ENCODE data around the gene HSD11B1L. TPM values are rescaled to one million over a fixed set of nuclear protein-coding genes. Genes with fewer than 3 reads are reported as not detected.
A peak's percentile ranks its signal among the peaks of the same experiment; 100 is the strongest.

The HSD11B1L gene
- total and polyA plus RNA-seq, 2 donors (not counting 1 experiment from before 2014, with no cell fraction given) = 1.8 to 4.6 TPM

GRCh38 chr19:5681391-5682106, 722 bp downstream of the HSD11B1L start:
- DNase-seq = peak; percentile 40
- Mint-ChIP-seq H3K4me3 (peak overlapping the region; percentile 85), H3K27me3 (no peaks in the 10 kb centered on the region), H3K9me3 (ENCODE audit: insufficient read depth) (no peaks in the 10 kb centered on the region), H3K4me1 (peaks cover 34% of the 10 kb centered on the region), H3K27ac (peak overlapping the region; percentile 87)
- ATAC-seq (ENCODE audit: low read depth) = no peak
- Histone ChIP-seq H3K4me3 (ENCODE audit: control extremely low read depth in 1 of 5, extremely low read depth in 1 of 5, insufficient read depth in 1 of 5, low read depth in 2 of 5, low read length in 4 of 5) (peak overlapping the region in 4 of 5 experiments; percentile 67 to 100 (median 90)), H3K27ac (ENCODE audit: low read length in 2 of 2) (peak overlapping the region in 1 of 2 donors; percentile 98), H3K79me2 (ENCODE audit: control insufficient read depth, insufficient read depth, low read length) (peaks cover 12% of the 10 kb centered on the region), H3K4me2 (replicated peaks; ENCODE audit: low read depth, low read length, poor library complexity, severe bottlenecking) (peak overlapping the region; percentile 91), H3K4me1 (ENCODE audit: control insufficient read depth in 2 of 2, insufficient read depth in 2 of 2, low read length in 2 of 2) (peaks cover 20 to 26% of the 10 kb centered on the region in 2 donors), H4K20me1 (ENCODE audit: control insufficient read depth, insufficient read depth, low read length, poor library complexity, severe bottlenecking) (no peaks in the 10 kb centered on the region), H3K9me3 (ENCODE audit: control extremely low read depth in 1 of 3, control insufficient read depth in 2 of 3, insufficient read depth in 1 of 3, low read length in 2 of 3) (peaks cover 0 to 3% (median 0%) of the 10 kb centered on the region in 3 donors), H3K27me3 (replicated peaks in 1 of 4; ENCODE audit: control extremely low read depth in 1 of 4, control insufficient read depth in 3 of 4, insufficient read depth in 4 of 4, low read length in 3 of 4) (no peaks in the 10 kb centered on the region), H2AFZ (ENCODE audit: insufficient read depth, low read depth, low read length, poor library complexity, severe bottlenecking) (peak overlapping the region; percentile 92), H3K36me3 (replicated peaks in 1 of 2; ENCODE audit: control extremely low read depth in 1 of 2, control insufficient read depth in 1 of 2, extremely low read depth in 1 of 2, insufficient read depth in 2 of 2, low read length in 1 of 2) (no peaks in the 10 kb centered on the region), H3K9ac (ENCODE audit: low read length) (peak overlapping the region; percentile 92)
- ChIA-PET POLR2A (no interaction called here), CTCF (interaction anchor here (1.2 kb wide), 1 partner anchor 8 kb away, joined by 3 read pairs; no protein-coding TSS in a partner anchor)
- 72% methylated on average over 16 of the region's 17 CpGs for WGBS (ENCODE audit: insufficient coverage)
- TF ChIP-seq CTCF (IDR thresholded peaks at IDR 0.05) = no peak
- no peak for TF ChIP-seq EZH2 (IDR thresholded peaks at IDR 0.05; ENCODE audit: borderline replicate concordance, insufficient read depth, low read depth, low read length, poor library complexity, severe bottlenecking)
- intact Hi-C loops (cut with micrococcal nuclease) = loop anchor here (10.0 kb wide), 1 partner anchor 1917 kb away; the partner anchor contains the start of genes APBA3 and MRPL54

- Mint-ChIP-seq H3K4me3 (peak overlapping the region; percentile 85), H3K27ac (peak overlapping the region; percentile 66), H3K27me3 (no peaks in the 10 kb centered on the region), H3K4me1 (peaks cover 35% of the 10 kb centered on the region), H3K9me3 (ENCODE audit: insufficient read depth) (no peaks in the 10 kb centered on the region)
- no peaks in the 10 kb centered on the region for H4K20me1 ChIP-seq (ENCODE audit: control insufficient read depth, insufficient read depth, low read length, poor library complexity, severe bottlenecking)
- no peak overlapping the region for H3K4me3 ChIP-seq (ENCODE audit: control extremely low read depth in 1 of 5, extremely low read depth in 1 of 5, insufficient read depth in 1 of 5, low read depth in 2 of 5, low read length in 4 of 5)
- TF ChIP-seq CTCF (IDR thresholded peaks at IDR 0.05) (no peak), EZH2 (IDR thresholded peaks at IDR 0.05; ENCODE audit: borderline replicate concordance, insufficient read depth, low read depth, low read length, poor library complexity, severe bottlenecking) (no peak)
- POLR2A ChIA-PET = interaction anchor here (0.9 kb wide), 1 partner anchor 38 kb away, joined by 4 read pairs; the partner anchor contains the start of genes CATSPERD and LONP1
- no peak overlapping the region for H3K27ac ChIP-seq (ENCODE audit: low read length in 2 of 2)
- intact Hi-C loops (cut with micrococcal nuclease) = loop anchor here (10.0 kb wide), 1 partner anchor 1917 kb away; the partner anchor contains the start of genes APBA3 and MRPL54
- no peak overlapping the region for H2AFZ ChIP-seq (ENCODE audit: insufficient read depth, low read depth, low read length, poor library complexity, severe bottlenecking)
- peaks cover 0 to 3% (median 0%) of the 10 kb centered on the region in 3 donors for H3K9me3 ChIP-seq (ENCODE audit: control extremely low read depth in 1 of 3, control insufficient read depth in 2 of 3, insufficient read depth in 1 of 3, low read length in 2 of 3)
- peak; percentile 31 for DNase-seq
- H3K79me2 ChIP-seq (ENCODE audit: control insufficient read depth, insufficient read depth, low read length) = peaks cover 12% of the 10 kb centered on the region
- peaks cover 20 to 28% of the 10 kb centered on the region in 2 donors for H3K4me1 ChIP-seq (ENCODE audit: control insufficient read depth in 2 of 2, insufficient read depth in 2 of 2, low read length in 2 of 2)
- no peak overlapping the region for H3K9ac ChIP-seq (ENCODE audit: low read length)
- WGBS (ENCODE audit: insufficient coverage) = 95% methylated on average over 3 of the region's 3 CpGs
- no peaks in the 10 kb centered on the region for H3K36me3 ChIP-seq (replicated peaks in 1 of 2; ENCODE audit: control extremely low read depth in 1 of 2, control insufficient read depth in 1 of 2, extremely low read depth in 1 of 2, insufficient read depth in 2 of 2, low read length in 1 of 2)
- no peak for ATAC-seq (ENCODE audit: low read depth)
- H3K4me2 ChIP-seq (replicated peaks; ENCODE audit: low read depth, low read length, poor library complexity, severe bottlenecking) = no peak overlapping the region
- H3K27me3 ChIP-seq (replicated peaks in 1 of 4; ENCODE audit: control extremely low read depth in 1 of 4, control insufficient read depth in 3 of 4, insufficient read depth in 4 of 4, low read length in 3 of 4) = no peaks in the 10 kb centered on the region
- CTCF ChIA-PET = interaction anchor here (0.6 to 1.2 kb wide), 2 partner anchors 8 to 54 kb away, joined by 3 to 4 read pairs; no protein-coding TSS in a partner anchor
Observed at GRCh38 chr19:5682107-5682482, 1.3 kb downstream of the HSD11B1L start.
